ENCODE data around the gene HOTAIR.

Gene HOTAIR

DNA sequence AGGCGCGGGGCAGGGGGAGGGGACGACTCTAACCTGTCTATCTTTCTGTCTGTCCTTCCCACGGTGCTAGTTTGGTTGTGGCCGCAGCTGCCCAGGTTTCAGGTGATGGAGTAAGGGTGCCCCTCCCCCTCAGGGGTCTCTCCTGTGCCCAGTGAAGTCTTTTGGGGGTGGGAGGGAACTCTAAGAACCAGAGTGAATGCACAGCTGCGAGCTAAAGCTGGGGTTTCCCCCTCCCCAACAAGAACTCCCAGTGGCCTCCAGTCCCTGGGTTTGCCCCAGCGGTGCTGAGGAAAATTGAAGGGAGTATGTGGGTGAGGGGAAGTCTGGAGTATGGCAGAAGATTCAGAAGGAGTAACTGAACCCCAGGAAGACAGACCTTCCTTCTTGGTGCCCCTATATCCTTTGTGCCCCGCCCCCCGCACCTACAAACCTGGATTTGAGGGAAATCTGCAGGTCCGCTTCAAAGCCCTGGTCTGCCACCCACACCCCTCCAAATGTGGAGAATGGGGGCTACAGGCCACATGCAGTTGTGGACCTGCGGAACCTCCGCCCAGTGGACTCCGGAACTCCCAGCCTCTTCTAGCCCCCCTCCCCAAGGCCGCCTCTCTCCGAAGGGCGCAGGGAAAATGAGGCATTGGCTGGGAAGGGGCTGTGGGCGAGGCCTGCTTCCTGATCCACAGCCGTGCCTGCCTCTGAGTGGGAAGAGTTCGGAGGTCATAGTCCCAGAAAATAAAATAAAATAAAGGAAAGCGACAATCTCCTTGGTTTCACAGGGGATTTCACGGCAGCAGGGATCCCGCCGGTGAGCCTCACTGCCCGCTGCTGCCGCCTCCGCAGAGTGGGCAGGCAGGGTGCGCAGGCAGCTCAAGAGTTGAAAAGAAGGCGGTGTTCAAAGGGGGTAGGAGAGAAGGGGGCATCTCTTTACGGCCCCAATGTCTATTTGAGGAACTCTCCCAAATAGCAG lies 21.8 kb upstream of the HOTAIR start:
- H3K4me3 Mint-ChIP-seq: peak overlapping the region; percentile 95 to 99 (median 96)
- H3K27me3 Mint-ChIP-seq (ENCODE audit: low read depth): peaks cover 51% of the 10 kb centered on the region
- H3K9me3 Mint-ChIP-seq: no peaks in the 10 kb centered on the region
- peak overlapping the region; percentile 95 to 100 (median 100) for H3K27ac Mint-ChIP-seq
- H3K4me1 Mint-ChIP-seq: peaks cover 52% of the 10 kb centered on the region
- peaks cover 18% of the 10 kb centered on the region for H3K36me3 Mint-ChIP-seq (ENCODE audit: low read depth)
- TF ChIP-seq, protein P1, sequence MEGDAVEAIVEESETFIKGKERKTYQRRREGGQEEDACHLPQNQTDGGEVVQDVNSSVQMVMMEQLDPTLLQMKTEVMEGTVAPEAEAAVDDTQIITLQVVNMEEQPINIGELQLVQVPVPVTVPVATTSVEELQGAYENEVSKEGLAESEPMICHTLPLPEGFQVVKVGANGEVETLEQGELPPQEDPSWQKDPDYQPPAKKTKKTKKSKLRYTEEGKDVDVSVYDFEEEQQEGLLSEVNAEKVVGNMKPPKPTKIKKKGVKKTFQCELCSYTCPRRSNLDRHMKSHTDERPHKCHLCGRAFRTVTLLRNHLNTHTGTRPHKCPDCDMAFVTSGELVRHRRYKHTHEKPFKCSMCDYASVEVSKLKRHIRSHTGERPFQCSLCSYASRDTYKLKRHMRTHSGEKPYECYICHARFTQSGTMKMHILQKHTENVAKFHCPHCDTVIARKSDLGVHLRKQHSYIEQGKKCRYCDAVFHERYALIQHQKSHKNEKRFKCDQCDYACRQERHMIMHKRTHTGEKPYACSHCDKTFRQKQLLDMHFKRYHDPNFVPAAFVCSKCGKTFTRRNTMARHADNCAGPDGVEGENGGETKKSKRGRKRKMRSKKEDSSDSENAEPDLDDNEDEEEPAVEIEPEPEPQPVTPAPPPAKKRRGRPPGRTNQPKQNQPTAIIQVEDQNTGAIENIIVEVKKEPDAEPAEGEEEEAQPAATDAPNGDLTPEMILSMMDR (IDR thresholded peaks at IDR 0.05; ENCODE audit: unreplicated experiment in 3 of 3): no peak

DNA sequence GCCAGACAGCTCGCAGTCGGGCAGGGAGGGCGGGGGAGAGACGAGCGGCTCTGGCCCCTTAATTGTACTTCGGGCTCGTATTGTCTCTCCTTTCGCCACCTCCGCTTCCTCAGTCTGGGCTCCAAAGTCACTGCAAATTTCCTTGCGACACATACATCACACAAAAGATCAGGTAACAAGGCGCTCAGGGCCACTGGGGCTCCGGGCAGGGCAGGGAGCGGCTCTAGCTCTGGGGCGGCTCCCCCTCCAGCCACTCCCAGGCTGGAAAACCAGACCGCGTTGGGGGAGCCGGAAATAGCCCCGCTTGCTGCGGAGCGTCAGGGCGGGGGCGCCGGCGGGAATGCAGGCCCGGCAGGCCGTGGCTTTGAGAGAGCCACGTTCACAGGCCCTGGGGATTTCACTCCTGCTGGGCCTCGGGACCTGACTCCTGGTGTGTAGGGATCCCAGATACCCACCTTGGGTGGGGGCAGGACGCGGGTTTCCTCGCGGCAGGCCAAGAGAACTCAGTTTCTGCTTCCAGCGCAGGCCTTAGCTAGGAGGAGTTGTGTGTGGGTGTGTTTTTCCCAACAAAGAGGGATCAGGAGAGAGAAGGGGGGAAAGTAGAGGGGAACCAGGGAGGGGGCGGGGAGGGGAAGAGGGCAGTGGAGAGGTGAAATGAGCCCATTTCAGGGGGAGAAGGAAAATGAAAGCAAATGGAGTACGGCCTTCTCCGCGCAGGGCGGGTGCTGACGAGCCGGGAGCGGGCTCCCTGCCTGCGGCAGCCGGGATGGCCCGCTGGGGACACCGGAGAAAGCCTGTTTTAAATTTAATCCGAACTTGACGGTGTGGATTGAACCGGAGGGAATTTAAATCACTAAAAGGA lies 20.9 kb upstream of the HOTAIR start:
- no peaks in the 10 kb centered on the region for H3K9me3 Mint-ChIP-seq
- H3K36me3 Mint-ChIP-seq (ENCODE audit: low read depth): peaks cover 22% of the 10 kb centered on the region
- H3K27ac Mint-ChIP-seq: peak overlapping the region; percentile 95 to 100 (median 100)
- peak overlapping the region; percentile 95 to 99 (median 96) for H3K4me3 Mint-ChIP-seq
- H3K27me3 Mint-ChIP-seq (ENCODE audit: low read depth): peaks cover 60% of the 10 kb centered on the region
- peaks cover 57% of the 10 kb centered on the region for H3K4me1 Mint-ChIP-seq
- TF ChIP-seq, protein P1 (IDR thresholded peaks at IDR 0.05; ENCODE audit: unreplicated experiment in 3 of 3): no peak

DNA sequence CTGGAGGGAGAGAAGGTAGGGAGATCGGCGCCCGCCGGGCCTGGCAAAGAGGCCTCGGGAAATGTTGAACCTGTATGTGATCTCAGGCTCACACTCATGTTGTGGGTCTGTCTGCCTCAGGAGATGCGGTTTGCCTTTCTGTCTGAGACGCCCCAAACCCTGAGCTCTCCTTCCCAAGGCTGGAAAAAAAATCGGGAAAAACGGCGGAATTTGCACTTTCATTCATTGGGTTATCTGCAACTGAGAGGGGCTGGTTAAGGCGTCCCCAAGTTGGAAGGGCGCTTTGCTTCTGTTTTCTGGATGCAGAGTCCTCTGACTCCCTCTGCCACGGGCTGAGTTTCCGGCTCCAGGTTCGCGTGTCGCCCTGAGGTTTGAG lies 20.2 kb upstream of the HOTAIR start:
- Mint-ChIP-seq H3K4me3 (peak overlapping the region; percentile 95 to 99 (median 96)), H3K4me1 (peaks cover 64% of the 10 kb centered on the region), H3K27ac (peak overlapping the region; percentile 95 to 100 (median 100)), H3K36me3 (ENCODE audit: low read depth) (peaks cover 28% of the 10 kb centered on the region), H3K9me3 (no peaks in the 10 kb centered on the region), H3K27me3 (ENCODE audit: low read depth) (peaks cover 66% of the 10 kb centered on the region)
- TF ChIP-seq, protein P1 (IDR thresholded peaks at IDR 0.05; ENCODE audit: unreplicated experiment in 3 of 3): no peak

DNA sequence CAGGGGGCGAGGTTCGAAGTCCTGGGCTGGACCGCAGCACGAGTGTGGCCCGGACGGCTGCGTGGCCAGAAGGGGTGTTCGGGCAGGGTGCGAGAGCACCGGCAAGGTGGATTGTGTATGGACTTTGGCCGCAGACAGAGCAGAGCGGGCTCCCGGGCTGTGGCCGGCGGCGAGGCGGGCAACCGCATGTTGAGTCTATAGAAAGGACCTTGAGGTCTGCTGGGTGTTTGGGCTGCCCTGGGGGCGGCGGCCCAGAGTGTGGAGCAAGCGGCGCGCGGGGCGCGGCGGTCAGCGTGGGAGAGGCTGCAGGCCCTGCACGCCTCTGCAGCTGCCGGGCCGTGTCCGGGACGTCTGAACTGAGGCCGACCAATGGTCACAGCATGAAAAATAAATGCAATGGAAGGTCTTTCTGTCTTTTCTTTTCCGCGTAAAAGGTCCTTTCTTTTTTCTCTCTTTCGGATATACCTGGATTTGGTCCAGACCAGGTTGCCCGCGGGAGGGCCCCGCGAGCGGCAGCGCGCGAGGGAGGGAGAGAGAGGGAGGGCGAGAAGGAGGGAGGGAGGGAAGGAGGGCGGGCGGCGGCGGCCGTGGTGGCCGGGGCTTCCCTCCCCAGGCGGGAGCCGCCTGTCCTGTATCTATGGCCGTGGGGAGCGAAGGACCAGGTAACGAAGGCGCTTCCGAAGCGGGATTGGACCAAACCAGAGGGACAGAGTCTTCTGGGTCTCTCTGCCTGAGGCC lies 19.7 kb upstream of the HOTAIR start:
- Mint-ChIP-seq H3K4me1 (peaks cover 69% of the 10 kb centered on the region), H3K27ac (peak overlapping the region; percentile 95 to 100 (median 100)), H3K9me3 (no peaks in the 10 kb centered on the region), H3K4me3 (peak overlapping the region; percentile 95 to 99 (median 96)), H3K27me3 (ENCODE audit: low read depth) (peaks cover 72% of the 10 kb centered on the region), H3K36me3 (ENCODE audit: low read depth) (peaks cover 33% of the 10 kb centered on the region)
- TF ChIP-seq, protein P1 (IDR thresholded peaks at IDR 0.05; ENCODE audit: unreplicated experiment in 3 of 3): no peak

DNA sequence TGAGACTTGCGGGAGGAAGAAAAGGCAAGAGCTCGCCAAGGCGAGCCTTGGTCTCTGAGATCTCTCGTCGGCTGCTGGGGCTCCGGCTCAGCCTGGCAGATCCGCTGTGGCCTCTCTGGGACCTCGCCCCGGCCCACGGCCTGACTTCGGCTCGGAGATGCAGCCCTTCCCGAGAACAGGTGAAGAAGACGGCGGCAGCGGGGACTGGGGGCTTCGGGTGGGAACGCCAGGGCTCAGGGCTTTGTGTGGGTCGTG lies 19.2 kb upstream of the HOTAIR start:
- H3K27me3 Mint-ChIP-seq (ENCODE audit: low read depth): peaks cover 77% of the 10 kb centered on the region
- TF ChIP-seq, protein P1 (IDR thresholded peaks at IDR 0.05; ENCODE audit: unreplicated experiment in 3 of 3): no peak
- H3K27ac Mint-ChIP-seq: peak overlapping the region; percentile 95 to 100 (median 100)
- peaks cover 73% of the 10 kb centered on the region for H3K4me1 Mint-ChIP-seq
- peaks cover 36% of the 10 kb centered on the region for H3K36me3 Mint-ChIP-seq (ENCODE audit: low read depth)
- H3K9me3 Mint-ChIP-seq: no peaks in the 10 kb centered on the region
- peak overlapping the region; percentile 95 to 99 (median 96) for H3K4me3 Mint-ChIP-seq
